ENCODE results near the gene IGDCC3.

Gene IGDCC3

GRCh38 chr15:65386886-65387285 lies 9.1 kb upstream of the IGDCC3 start:
- Histone ChIP-seq H3K9me3 (ENCODE audit: insufficient read depth, low read length) (no peaks in the 10 kb centered on the region), H3K36me3 (ENCODE audit: low read length) (no peaks in the 10 kb centered on the region), H3F3A (ENCODE audit: insufficient read depth) (no peaks in the 10 kb centered on the region), H3K79me2 (ENCODE audit: insufficient read depth, low read length) (no peaks in the 10 kb centered on the region), H3K4me3 (ENCODE audit: insufficient read depth, low read length, poor library complexity, severe bottlenecking) (no peak overlapping the region), H3K4me2 (ENCODE audit: low read depth, low read length, poor library complexity, severe bottlenecking) (no peak overlapping the region), H4K20me1 (ENCODE audit: low read depth, low read length) (no peaks in the 10 kb centered on the region), H3K27ac (ENCODE audit: low read depth, low read length) (no peak overlapping the region), H3K9ac (ENCODE audit: low read length) (no peak overlapping the region), H3K27me3 (ENCODE audit: low read length) (no peaks in the 10 kb centered on the region), H2AFZ (ENCODE audit: low read depth, low read length, severe bottlenecking) (no peak overlapping the region), H3K9me2 (replicated peaks; ENCODE audit: insufficient read depth, low read length) (no peaks in the 10 kb centered on the region)
- TF ChIP-seq CTCF (IDR thresholded peaks at IDR 0.05; ENCODE audit: insufficient read depth, low read length, poor library complexity, severe bottlenecking) (no peak), EZH2phosphoT487 (conservative IDR thresholded peaks at IDR 0.05; ENCODE audit: low read length) (no peak)

GRCh38 chr15:65386376-65386775 lies 8.6 kb upstream of the IGDCC3 start:
- H2AFZ ChIP-seq (ENCODE audit: low read depth, low read length, severe bottlenecking), result no peak overlapping the region
- no peaks in the 10 kb centered on the region for H3K36me3 ChIP-seq (ENCODE audit: low read length)
- H3K9ac ChIP-seq (ENCODE audit: low read length), result no peak overlapping the region
- H3K4me2 ChIP-seq (ENCODE audit: low read depth, low read length, poor library complexity, severe bottlenecking), result no peak overlapping the region
- H3K79me2 ChIP-seq (ENCODE audit: insufficient read depth, low read length), result no peaks in the 10 kb centered on the region
- no peaks in the 10 kb centered on the region for H3F3A ChIP-seq (ENCODE audit: insufficient read depth)
- H3K4me3 ChIP-seq (ENCODE audit: insufficient read depth, low read length, poor library complexity, severe bottlenecking), result no peak overlapping the region
- no peaks in the 10 kb centered on the region for H3K9me3 ChIP-seq (ENCODE audit: insufficient read depth, low read length)
- H3K27ac ChIP-seq (ENCODE audit: low read depth, low read length), result no peak overlapping the region
- no peaks in the 10 kb centered on the region for H3K9me2 ChIP-seq (replicated peaks; ENCODE audit: insufficient read depth, low read length)
- H3K27me3 ChIP-seq (ENCODE audit: low read length), result no peaks in the 10 kb centered on the region
- no peaks in the 10 kb centered on the region for H4K20me1 ChIP-seq (ENCODE audit: low read depth, low read length)
- TF ChIP-seq CTCF (IDR thresholded peaks at IDR 0.05; ENCODE audit: insufficient read depth, low read length, poor library complexity, severe bottlenecking), result no peak

- H3K9me2 ChIP-seq (replicated peaks; ENCODE audit: insufficient read depth, low read length), result no peaks in the 10 kb centered on the region
- H3K4me2 ChIP-seq (ENCODE audit: low read depth, low read length, poor library complexity, severe bottlenecking), result no peak overlapping the region
- H3K4me3 ChIP-seq (ENCODE audit: insufficient read depth, low read length, poor library complexity, severe bottlenecking), result no peak overlapping the region
- no peaks in the 10 kb centered on the region for H3K79me2 ChIP-seq (ENCODE audit: insufficient read depth, low read length)
- TF ChIP-seq EZH2phosphoT487 (conservative IDR thresholded peaks at IDR 0.05; ENCODE audit: low read length), result no peak
- TF ChIP-seq CTCF (IDR thresholded peaks at IDR 0.05; ENCODE audit: insufficient read depth, low read length, poor library complexity, severe bottlenecking), result no peak
- H2AFZ ChIP-seq (ENCODE audit: low read depth, low read length, severe bottlenecking), result no peak overlapping the region
- H3K27me3 ChIP-seq (ENCODE audit: low read length), result no peaks in the 10 kb centered on the region
- H3F3A ChIP-seq (ENCODE audit: insufficient read depth), result no peaks in the 10 kb centered on the region
- H3K27ac ChIP-seq (ENCODE audit: low read depth, low read length), result no peak overlapping the region
- no peak overlapping the region for H3K9ac ChIP-seq (ENCODE audit: low read length)
- no peaks in the 10 kb centered on the region for H4K20me1 ChIP-seq (ENCODE audit: low read depth, low read length)
- H3K36me3 ChIP-seq (ENCODE audit: low read length), result no peaks in the 10 kb centered on the region
- H3K9me3 ChIP-seq (ENCODE audit: insufficient read depth, low read length), result no peaks in the 10 kb centered on the region
Measured at GRCh38 chr15:65385870-65386258, 8.1 kb upstream of the IGDCC3 start.
